ENCODE data around the gene SLC35F3.

SLC35F3 gene

GRCh38 chr1:234040446-234041317 lies 136.2 kb downstream of the SLC35F3 start:
- no peak for DNase-seq (ENCODE audit: low spot score)

DNA sequence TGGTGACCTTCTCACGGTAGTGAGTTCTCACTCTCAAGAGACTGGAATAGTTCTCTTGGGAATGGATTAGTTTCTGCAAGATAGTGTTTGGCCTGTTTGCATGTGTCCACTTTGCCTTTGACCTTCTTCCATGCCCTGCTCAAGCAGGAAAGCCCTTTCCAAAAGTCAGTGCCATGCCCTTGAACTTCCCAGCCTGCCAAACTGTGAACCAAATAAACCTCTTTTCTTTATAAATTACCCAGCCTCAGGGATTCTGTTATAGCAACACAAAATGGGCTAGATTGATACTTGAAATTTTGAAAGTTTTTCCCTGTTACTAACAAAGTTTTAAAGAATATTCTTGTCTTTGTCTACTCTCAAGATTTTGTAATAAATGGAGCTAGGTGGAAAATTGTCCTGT lies 139.6 kb downstream of the SLC35F3 start:
- DNase-seq (ENCODE audit: low spot score), result no peak

GRCh38 chr1:234047123-234047522 lies 142.6 kb downstream of the SLC35F3 start:
- no peak for DNase-seq (ENCODE audit: low spot score)

GRCh38 chr1:234062166-234062565 lies 157.7 kb downstream of the SLC35F3 start:
- DNase-seq (ENCODE audit: low spot score), result no peak

GRCh38 chr1:234065794-234066447 lies 161.4 kb downstream of the SLC35F3 start:
- DNase-seq (ENCODE audit: low spot score), result peak; percentile 78

- DNase-seq (ENCODE audit: low spot score), result no peak
These were observed 163.3 kb downstream of the SLC35F3 start for GRCh38 chr1:234067581-234068337.

DNA sequence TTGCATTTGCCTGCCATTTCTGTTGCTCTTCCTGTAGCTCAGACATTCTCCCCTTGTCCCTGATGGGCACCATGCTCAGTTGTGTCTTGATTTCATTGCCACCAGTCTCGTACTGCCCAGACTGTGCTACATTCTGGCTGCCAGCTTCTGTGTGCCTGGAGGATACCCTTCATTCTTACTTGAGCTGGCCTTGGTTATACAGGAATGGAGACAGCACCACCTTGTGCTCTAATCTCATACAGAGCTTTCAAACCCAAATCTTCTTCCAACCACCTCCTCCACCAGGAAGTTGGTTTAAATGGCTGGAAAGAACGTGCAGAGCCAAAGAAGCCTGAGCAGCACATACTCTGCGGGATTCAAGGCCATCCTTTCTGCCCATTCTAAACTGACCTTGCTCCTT lies 165.3 kb downstream of the SLC35F3 start:
- DNase-seq (ENCODE audit: low spot score), result no peak

DNA sequence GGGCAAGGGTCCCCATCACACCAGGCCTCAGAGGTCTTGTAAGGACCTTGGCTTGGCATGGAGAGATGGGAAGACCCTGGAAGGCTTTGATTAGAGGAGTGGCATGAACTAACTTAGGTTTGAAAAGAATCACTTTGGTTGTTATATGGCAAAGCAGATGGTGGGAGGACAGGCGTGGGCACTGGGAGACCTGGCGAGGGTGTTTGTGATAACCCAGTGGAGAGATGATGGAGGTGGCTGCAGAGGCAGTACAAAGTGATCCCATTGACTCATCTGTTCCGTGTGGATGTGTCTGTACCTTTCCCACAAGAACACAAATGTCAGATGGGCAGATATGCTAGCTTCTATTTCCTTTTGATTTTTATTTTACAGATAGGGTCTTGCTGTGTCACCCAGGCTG lies 168.3 kb downstream of the SLC35F3 start:
- DNase-seq (ENCODE audit: low spot score), result no peak

DNA sequence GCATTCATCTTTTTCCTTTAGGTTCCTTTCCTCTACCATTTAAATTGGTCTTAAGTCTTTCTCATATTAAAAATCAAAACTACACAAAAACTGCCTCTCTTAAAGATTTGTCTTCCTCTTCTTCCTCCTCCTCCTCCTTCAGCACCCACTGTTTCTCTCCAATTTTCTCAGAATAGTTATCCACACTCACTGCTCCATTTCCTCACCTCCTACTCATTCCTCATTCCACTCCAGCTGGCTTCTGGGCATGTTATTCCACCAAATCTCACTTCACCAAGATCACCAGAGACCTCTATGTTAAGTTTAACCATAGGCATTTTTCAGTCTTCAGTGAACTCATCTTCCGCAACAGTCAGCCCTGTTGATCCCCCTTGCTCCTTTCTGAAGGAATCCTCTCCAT lies 173.7 kb downstream of the SLC35F3 start:
- DNase-seq (ENCODE audit: low spot score), result no peak

GRCh38 chr1:234079896-234080295 lies 175.4 kb downstream of the SLC35F3 start:
- DNase-seq (ENCODE audit: low spot score), result no peak

DNA sequence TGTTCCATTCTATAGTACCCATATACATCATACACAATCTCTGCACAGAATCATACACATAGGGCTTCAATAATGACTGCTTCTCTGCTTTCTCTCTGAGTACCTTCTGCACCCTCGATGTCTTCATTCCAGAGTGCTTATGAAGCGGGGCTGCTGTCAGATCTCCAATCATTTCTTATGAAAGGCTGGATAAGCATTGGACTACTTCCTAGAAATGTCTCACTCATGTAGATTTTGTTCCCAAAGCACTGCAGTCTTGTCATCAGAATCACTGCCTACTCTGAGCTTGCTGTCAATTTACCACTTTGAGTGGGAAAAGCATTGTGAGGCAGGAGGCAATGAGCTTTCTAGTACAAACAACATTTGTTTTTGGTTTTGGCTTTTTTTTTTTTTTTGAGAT lies 179.0 kb downstream of the SLC35F3 start:
- DNase-seq (ENCODE audit: low spot score), result no peak

GRCh38 chr1:234089396-234089795 lies 184.9 kb downstream of the SLC35F3 start:
- peak; percentile 60 for DNase-seq (ENCODE audit: low spot score)

DNA sequence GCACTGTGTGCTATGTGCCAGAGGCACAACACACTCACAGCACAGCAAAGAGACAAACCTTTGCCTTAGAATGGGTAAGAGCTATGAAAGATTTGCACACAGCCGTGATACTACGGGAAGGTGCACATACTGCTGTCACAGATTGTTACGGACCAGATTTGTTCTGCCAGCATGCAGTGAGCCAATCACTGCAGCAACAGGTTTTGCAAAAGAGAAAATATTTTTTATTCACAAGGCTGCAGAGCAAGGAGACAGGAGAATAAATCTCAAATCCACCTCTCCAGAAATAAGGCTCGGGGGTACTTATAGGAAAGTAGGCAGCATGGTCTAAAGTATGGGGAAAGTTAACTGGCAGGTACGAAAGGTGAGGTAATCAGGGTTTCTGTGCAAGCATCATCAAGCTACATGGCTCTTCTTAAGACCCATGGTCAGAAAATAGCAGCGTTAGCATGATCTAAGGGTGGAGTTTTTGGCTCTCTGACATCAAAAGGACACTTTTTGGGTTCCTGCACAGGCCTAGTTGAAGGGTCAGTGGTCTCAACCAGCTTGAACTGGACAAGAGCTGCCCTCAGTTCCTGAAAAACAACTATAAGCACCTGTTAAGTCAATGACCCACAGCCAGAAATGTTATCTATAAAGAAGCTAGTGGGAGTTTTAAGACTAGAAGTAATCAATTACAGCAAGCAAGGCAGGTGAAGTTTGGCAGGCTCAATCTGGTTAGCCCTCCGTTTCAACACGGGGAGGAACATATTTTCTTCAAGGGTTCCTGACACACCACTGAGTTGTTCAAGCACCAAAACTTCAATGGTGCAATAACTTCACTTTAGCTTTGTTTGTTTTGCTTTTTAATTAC lies 186.0 kb downstream of the SLC35F3 start:
- no peak for DNase-seq (ENCODE audit: low spot score)

DNA sequence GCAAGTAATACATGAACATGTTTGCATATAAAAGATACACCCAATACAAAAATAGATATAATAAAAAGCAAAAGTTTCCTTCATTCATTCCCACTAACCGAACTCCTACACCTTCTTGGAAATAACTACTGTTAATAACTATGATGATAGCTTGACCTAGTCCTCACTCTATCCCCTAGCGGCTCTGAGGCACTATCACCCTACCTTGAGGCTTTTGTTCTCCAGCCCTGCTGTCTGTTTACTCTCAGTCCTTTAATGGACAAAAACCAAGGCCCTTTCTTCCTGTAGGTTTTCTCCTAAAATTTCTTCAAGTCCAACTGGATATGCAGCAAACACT lies 186.6 kb downstream of the SLC35F3 start:
- DNase-seq (ENCODE audit: low spot score), result no peak

- no peak for DNase-seq (ENCODE audit: low spot score)
These were observed 187.4 kb downstream of the SLC35F3 start for GRCh38 chr1:234091876-234092275.

DNA sequence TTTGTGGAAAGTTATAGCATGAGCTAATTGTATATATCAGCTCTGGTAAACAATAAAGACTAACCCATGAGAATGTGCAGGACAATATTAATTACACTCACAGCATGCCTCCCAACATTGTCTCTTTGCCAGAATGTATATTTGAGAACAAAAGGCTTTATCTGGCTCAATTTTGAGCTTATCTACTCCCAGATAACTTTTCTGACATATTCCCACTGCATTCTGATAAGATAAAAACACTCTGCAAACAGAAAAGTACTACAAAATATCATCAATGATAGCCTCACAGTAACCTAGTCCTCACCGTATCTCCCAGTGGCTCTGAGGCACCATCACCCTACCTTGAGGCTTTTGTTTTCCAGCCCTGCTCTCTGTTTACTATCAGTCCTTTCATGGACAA lies 188.6 kb downstream of the SLC35F3 start:
- no peak for DNase-seq (ENCODE audit: low spot score)

GRCh38 chr1:234093741-234094140 lies 189.3 kb downstream of the SLC35F3 start:
- DNase-seq (ENCODE audit: low spot score), result no peak

DNA sequence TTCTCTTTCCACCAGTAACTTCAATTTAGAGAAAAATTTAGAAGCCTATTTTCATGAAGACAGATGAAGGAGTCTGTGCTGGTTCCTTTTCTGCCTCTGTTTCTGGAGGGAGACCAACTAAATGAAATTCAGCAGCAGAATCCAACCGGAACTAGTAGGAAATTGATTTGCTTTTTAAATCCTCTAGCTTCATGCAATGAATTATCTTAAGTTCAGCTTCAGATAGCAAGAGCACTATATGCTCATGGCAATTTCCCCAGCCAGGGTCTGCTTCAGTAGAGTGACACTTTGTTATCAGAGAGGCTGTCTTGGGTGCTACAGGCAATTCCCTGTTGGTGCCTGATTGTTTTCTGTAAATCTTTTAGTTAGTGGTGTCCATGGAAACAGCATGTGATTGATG lies 189.7 kb downstream of the SLC35F3 start:
- DNase-seq (ENCODE audit: low spot score), result no peak

- no peak for DNase-seq (ENCODE audit: low spot score)
These were observed 191.8 kb downstream of the SLC35F3 start for GRCh38 chr1:234096161-234096770.

DNA sequence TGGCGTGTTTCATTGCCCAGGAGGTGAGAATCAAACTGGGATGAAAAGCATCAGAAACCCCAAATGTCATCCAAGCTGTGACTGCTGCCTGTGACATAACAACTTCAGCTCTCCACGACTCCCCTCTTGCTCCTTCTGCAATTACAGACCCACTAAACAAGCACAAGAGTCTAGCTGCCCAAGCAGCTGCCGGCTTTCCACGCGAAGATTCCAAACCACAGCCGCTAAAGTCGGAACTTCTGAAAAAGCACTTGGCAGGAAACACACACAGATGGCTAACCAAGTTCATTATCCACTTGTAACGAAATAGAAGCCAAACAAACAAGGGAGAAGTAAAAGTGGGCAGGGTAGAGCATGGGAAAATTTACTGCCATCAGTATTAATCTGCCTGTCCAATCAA lies 198.1 kb downstream of the SLC35F3 start:
- no peak for DNase-seq (ENCODE audit: low spot score)

- no peak for DNase-seq (ENCODE audit: low spot score)
These were observed 198.7 kb downstream of the SLC35F3 start for GRCh38 chr1:234103198-234103597.

DNA sequence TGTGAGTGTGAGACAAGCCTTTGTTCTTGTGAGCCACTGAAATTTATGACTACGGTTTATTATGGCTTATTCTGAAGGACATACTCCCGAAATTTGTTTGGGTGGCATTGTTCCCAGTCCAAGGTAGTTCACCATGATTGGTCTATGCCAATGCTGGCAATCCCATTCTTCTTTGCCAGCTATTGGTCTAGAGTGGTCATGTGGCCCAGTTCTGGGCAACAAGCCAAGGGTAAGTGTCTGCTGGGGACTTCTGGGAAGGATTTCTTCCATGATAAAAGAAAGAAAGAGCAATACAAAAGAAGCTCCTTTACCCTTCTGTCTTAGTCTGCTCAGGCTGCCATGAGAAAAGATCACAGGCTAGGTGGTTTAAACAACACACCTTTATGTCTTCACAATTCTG lies 201.6 kb downstream of the SLC35F3 start:
- DNase-seq (ENCODE audit: low spot score), result no peak
